Raji (cell line): ENCODE results near the gene GALNT9.

ENCODE experiments used
- POLR2A ChIP-seq: IDR thresholded peaks from 2 replicates; pipeline ENCODE4 v1.6.1; 2011; ENCODE audit warnings: low read depth, low read length, control low read depth; ENCODE audit not compliant: insufficient read depth

GALNT9 gene

GRCh38 chr12:132287391-132288238, 41.8 kb downstream of the GALNT9 start:
- TF ChIP-seq POLR2A, result no peak

GRCh38 chr12:132286912-132287311, 42.5 kb downstream of the GALNT9 start:
- TF ChIP-seq POLR2A, result no peak

- TF ChIP-seq POLR2A, result no peak
Measured at GRCh38 chr12:132285991-132286681, 43.3 kb downstream of the GALNT9 start.

- no peak for TF ChIP-seq POLR2A
Measured at GRCh38 chr12:132284827-132285741, 44.3 kb downstream of the GALNT9 start.

GRCh38 chr12:132284071-132284826, 45.1 kb downstream of the GALNT9 start:
- no peak for TF ChIP-seq POLR2A

- TF ChIP-seq POLR2A, result no peak
Measured at GRCh38 chr12:132282950-132283771, 46.2 kb downstream of the GALNT9 start.

- no peak for TF ChIP-seq POLR2A
Measured at GRCh38 chr12:132282031-132282949, 47.1 kb downstream of the GALNT9 start.

- no peak for TF ChIP-seq POLR2A
Measured at GRCh38 chr12:132281038-132281437, 48.4 kb downstream of the GALNT9 start.

GRCh38 chr12:132280406-132280805, 49.0 kb downstream of the GALNT9 start:
- TF ChIP-seq POLR2A, result no peak

GRCh38 chr12:132279930-132280329, 49.5 kb downstream of the GALNT9 start:
- TF ChIP-seq POLR2A, result no peak

- no peak for TF ChIP-seq POLR2A
Measured at GRCh38 chr12:132279184-132279889, 50.1 kb downstream of the GALNT9 start.
